Heart left ventricle (tissue), 16 donors: Measurements from ENCODE around the gene PALM. TPM values are rescaled to one million over a fixed set of nuclear protein-coding genes. Genes with fewer than 3 reads are reported as not detected.
A peak's percentile ranks its signal among the peaks of the same experiment; 100 is the strongest.

Experiments
- ATAC-seq, 4 donors: fragments of 200-7000 bp; cut with Tn5 transposase; one replicate each; pipeline ENCODE4 v1.9.1; 2020 to 2022; ENCODE audit warnings: moderate library complexity in 4 of 4, mild to moderate bottlenecking in 3 of 4, moderate number of reproducible peaks in 1 of 4
- DNase-seq, 5 donors: peaks; one replicate each; pipeline ENCODE4 v3.0.0-alpha.2; 2020
- H3K27ac ChIP-seq, 12 donors: fragments of 200-600 bp; sonication (generic) in 4 of 12; one replicate each; pipeline versions ENCODE4 v1.5.0 to v1.8.0; 2016 to 2022; ENCODE audit warnings: mild to moderate bottlenecking in 2 of 12
- H3K27me3 ChIP-seq, 9 donors: fragments of 200-600 bp; sonication (generic) in 2 of 9; one replicate each; pipeline versions ENCODE4 v1.5.1 to v1.8.0; 2016 to 2022; ENCODE audit warnings: mild to moderate bottlenecking in 3 of 9
- H3K36me3 ChIP-seq, 9 donors: fragments of 200-600 bp; sonication (generic) in 2 of 9; one replicate each; pipeline versions ENCODE4 v1.5.0 to v1.8.0; 2018 to 2022; ENCODE audit warnings: mild to moderate bottlenecking in 2 of 9
- H3K4me1 ChIP-seq, 12 donors: fragments of 200-600 bp; sonication (generic) in 4 of 12; one replicate each; pipeline versions ENCODE4 v1.5.0 to v1.8.0; 2016 to 2022; ENCODE audit warnings: mild to moderate bottlenecking in 3 of 12
- H3K4me3 ChIP-seq, 12 donors: fragments of 200-600 bp; sonication (generic) in 4 of 12; one replicate each; pipeline versions ENCODE4 v1.5.0 to v1.8.0; 2017 to 2022; ENCODE audit warnings: mild to moderate bottlenecking in 9 of 12, moderate library complexity in 4 of 12
- H3K9me3 ChIP-seq, 12 donors: fragments of 200-600 bp; sonication (generic) in 4 of 12; one replicate each; pipeline versions ENCODE4 v1.5.0 to v1.8.0; 2016 to 2022; ENCODE audit warnings: mild to moderate bottlenecking in 1 of 12
- CTCF ChIP-seq, 12 donors: fragments of 200-600 bp; sonication (generic) in 4 of 12; IDR thresholded peaks; one replicate each; pipeline versions ENCODE4 v1.5.0 to v1.8.0; 2018 to 2022; ENCODE audit warnings: antibody characterized with exemption in 12 of 12, mild to moderate bottlenecking in 5 of 12
- POLR2A ChIP-seq, 2 donors: fragments of 450-650 bp; IDR thresholded peaks; one replicate each; pipeline ENCODE4 v1.6.1; 2017; ENCODE audit warnings: antibody characterized with exemption in 2 of 2, mild to moderate bottlenecking in 2 of 2, moderate library complexity in 2 of 2
- WGBS, 4 donors: extraction: QIAGEN DNeasy Blood & Tissue Kit in 2 of 4; methylation state at CpG; one replicate each; pipeline versions ENCODE4 v1.1.5 to v1.1.7; 2013 to 2018; 5-methylcytosine and 5-hydroxymethylcytosine counted together
- intact Hi-C, 10 donors: fragments of 100-400 bp; cut with DNase I; formaldehyde crosslinking; loops; one replicate each; pipeline versions ENCODE4 v1.11.1 to v1.14.2; 2022
- polyA plus RNA-seq, 2 donors: library from polyadenylated mRNA; stranded (reverse); fragments of 200-250 nt; gene quantifications; one replicate each; pipeline ENCODE4 v1.2.3, GENCODE V29; 2013
- total RNA-seq, 9 donors: library from RNA; depleted of rRNA in 2 of 9; stranded (reverse); fragments of >200 nt in 2 of 9; fragmentation: NEBNext Ultra II Directional in 3 of 9; extraction: Animal tissue kit (Norgen Biotek cat#: 25700) in 3 of 9; gene quantifications; one replicate each; pipeline versions ENCODE4 v1.1.0 to v1.2.4, GENCODE V29; 2016 to 2023
- donor health status: ischemic (EF 13 %, LVEDD 7.1; RV severe dilation, severe dysfunction).
- donor health status: healthy with polysubstance abuse.
- donor health status: DM: no; HTN: yes; CAD: no.
- donor health status: DM: no; HTN: no; CAD: no.
- donor health status: ischemic (EF 25% LVEDD 6.9; RV normal size, moderate dysfunction).
- donor health status: ischemic (EF 25% LVEDD 5.7; RV mildly dilated, moderate dysfunction).
- donor health status: healthy.
- donor health status: DM: yes; HTN: yes; CAD: no.
- donor health status: ischemic (EF 35%, LVEDD 5.7; RV mildly dilated, moderate dysfunction).
- donor health status: nonischemic (EF 11% LVEDD 7.7; RV severe dilation, severe dysfunction).
- donor health status: DM: yes; HTN: yes; CAD: no.
- donor health status: PGD.
- donor health status: ischemic (EF 29% LVEDD 5.4; RV normal size, mild dysfunction).
- donor health status: nonischemic (EF 23%, LVEDD 6.1; RV moderate dilation, normal function).

Gene PALM
- total and polyA plus RNA-seq, 11 donors: 13.5 to 42.3 (median 23.3) TPM

DNA sequence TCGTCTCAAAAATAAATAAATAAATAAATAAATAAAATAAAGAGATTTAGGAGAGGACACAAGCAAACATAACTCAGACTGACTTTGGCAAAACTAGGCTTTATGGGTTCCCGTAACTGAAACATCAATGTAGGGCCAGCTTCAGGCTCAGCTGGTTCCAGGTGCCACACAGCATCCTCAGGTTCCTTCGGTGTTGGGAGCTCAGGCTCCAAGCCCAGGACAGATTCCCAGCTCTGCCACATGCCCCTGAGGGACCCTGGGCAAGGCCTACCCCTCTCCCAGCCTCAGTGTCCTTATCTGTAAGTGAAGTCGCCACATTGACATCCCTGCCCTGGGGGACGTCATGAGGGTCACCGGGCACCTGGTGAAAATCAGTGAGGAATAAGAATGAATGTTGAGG, 60.9 kb downstream of the PALM start:
- no peak overlapping the region for H3K27ac ChIP-seq
- TF ChIP-seq POLR2A (IDR thresholded peaks at IDR 0.05) (no peak), CTCF (IDR thresholded peaks at IDR 0.05) (no peak)
- intact Hi-C loops: loop anchor here (1.0 to 10.0 kb wide), 12 partner anchors 85 to 218 kb away; partner anchors contain the start of genes WDR18 (in 7 of the 10), CFD (in 6 of the 10), ELANE (in 3 of the 10) and KISS1R (in 1 of the 10)
- H3K9me3 ChIP-seq: no peaks in the 10 kb centered on the region
- ATAC-seq (no peak), DNase-seq (no peak)
- no peak overlapping the region for H3K4me3 ChIP-seq
- H3K4me1 ChIP-seq: peaks cover 0 to 11% (median 0%) of the 10 kb centered on the region in 12 donors
- H3K27me3 ChIP-seq: no peaks in the 10 kb centered on the region
- WGBS, 4 donors: 75 to 79% (median 77%) methylated on average over 6 of the region's 6 CpGs
- no peaks in the 10 kb centered on the region for H3K36me3 ChIP-seq

- H3K36me3 ChIP-seq: no peaks in the 10 kb centered on the region
- H3K4me3 ChIP-seq: no peak overlapping the region
- intact Hi-C loops: loop anchor here (2.0 to 10.0 kb wide), 8 partner anchors 83 to 216 kb away; partner anchors contain the start of genes WDR18 (in 6 of the 10), CFD (in 5 of the 10) and ELANE (in 3 of the 10)
- TF ChIP-seq CTCF (IDR thresholded peaks at IDR 0.05) (peak; percentile 37 to 62 (median 54)), POLR2A (IDR thresholded peaks at IDR 0.05) (no peak)
- DNase-seq: no peak
- WGBS, 4 donors: 23 to 28% (median 26%) methylated on average over 6 of the region's 6 CpGs
- no peak overlapping the region for H3K27ac ChIP-seq
- ATAC-seq: peak in 3 of 4 donors; percentile 41 to 66 (median 61)
- no peaks in the 10 kb centered on the region for H3K9me3 ChIP-seq
- no peaks in the 10 kb centered on the region for H3K27me3 ChIP-seq
- peaks cover 0 to 11% (median 0%) of the 10 kb centered on the region in 12 donors for H3K4me1 ChIP-seq
Observed at GRCh38 chr19:771332-771785, 62.6 kb downstream of the PALM start.

DNA sequence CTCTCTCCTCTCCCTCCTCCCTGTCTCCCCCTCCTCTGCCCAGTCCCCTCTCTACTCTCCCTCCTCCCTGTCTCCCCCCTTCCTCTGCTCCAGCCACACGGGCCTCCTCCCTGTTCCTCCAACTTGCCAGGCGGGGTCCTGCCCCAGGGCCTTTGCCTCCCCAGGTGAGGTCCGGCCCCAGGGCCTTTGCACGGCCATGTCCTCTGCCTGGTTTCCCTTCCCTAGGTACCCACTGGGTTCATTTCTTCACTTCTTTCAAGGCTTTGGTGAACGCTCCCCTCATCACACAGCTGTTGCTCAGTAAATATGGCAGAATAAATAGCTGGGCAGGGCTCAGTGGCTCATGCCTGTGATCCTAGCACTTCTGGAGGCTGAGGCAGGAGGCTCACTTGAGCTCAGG, 63.3 kb downstream of the PALM start:
- DNase-seq: no peak
- no peak overlapping the region for H3K4me3 ChIP-seq
- intact Hi-C loops: loop anchor here in 9 of 10 donors (5.0 to 10.0 kb wide), 6 partner anchors 83 to 215 kb away; partner anchors contain the start of genes WDR18 (in 6 of the 9), CFD (in 5 of the 9) and ELANE (in 3 of the 9)
- H3K27ac ChIP-seq: no peak overlapping the region
- H3K36me3 ChIP-seq: no peaks in the 10 kb centered on the region
- no peaks in the 10 kb centered on the region for H3K9me3 ChIP-seq
- peaks cover 0 to 11% (median 0%) of the 10 kb centered on the region in 12 donors for H3K4me1 ChIP-seq
- WGBS, 4 donors: 84 to 87% (median 86%) methylated on average over 5 of the region's 5 CpGs
- no peak for ATAC-seq
- no peak for TF ChIP-seq CTCF (IDR thresholded peaks at IDR 0.05)
- TF ChIP-seq POLR2A (IDR thresholded peaks at IDR 0.05): no peak
- H3K27me3 ChIP-seq: no peaks in the 10 kb centered on the region

- Histone ChIP-seq H3K27ac (no peak overlapping the region), H3K36me3 (no peaks in the 10 kb centered on the region), H3K4me3 (no peak overlapping the region), H3K4me1 (peaks cover 0 to 11% (median 0%) of the 10 kb centered on the region in 12 donors), H3K27me3 (no peaks in the 10 kb centered on the region), H3K9me3 (no peaks in the 10 kb centered on the region)
- no peak for TF ChIP-seq POLR2A (IDR thresholded peaks at IDR 0.05)
- no peak for TF ChIP-seq CTCF (IDR thresholded peaks at IDR 0.05)
- peak in 1 of 4 donors; percentile 41 for ATAC-seq
- WGBS, 4 donors: 63 to 82% (median 75%) methylated on average over 8 to 18 of the region's 18 CpGs
- intact Hi-C loops: loop anchor here in 9 of 10 donors (5.0 to 10.0 kb wide), 6 partner anchors 82 to 214 kb away; partner anchors contain the start of genes WDR18 (in 6 of the 9), CFD (in 5 of the 9) and ELANE (in 3 of the 9)
- no peak for DNase-seq
Observed at GRCh38 chr19:772730-773436, 64.1 kb downstream of the PALM start.
